Right ventricle myocardium inferior (tissue), 1 donor: Measurements from ENCODE around the gene MRPS24. TPM values are rescaled to one million over a fixed set of nuclear protein-coding genes. Genes with fewer than 3 reads are reported as not detected.
"Not testable (repeated sequence)": the region's sequence is repeated elsewhere in the genome, so short reads cannot be mapped to it uniquely, and the experiment has no call there.

Experiments
- ATAC-seq: fragments of 200-7000 bp; cut with Tn5 transposase; one replicate; pipeline ENCODE4 v1.9.1; 2020; ENCODE audit warnings: mild to moderate bottlenecking, moderate library complexity
- DNase-seq: peaks from one replicate; pipeline ENCODE4 v3.0.0; 2021; ENCODE audit errors: missing footprints
- intact Hi-C: fragments of 100-400 bp; cut with DNase I; formaldehyde crosslinking; loops from one replicate; pipeline ENCODE4 v1.11.0; 2022
- long read RNA-seq: library from polyadenylated mRNA; unstranded; transcript quantifications from one replicate; pipeline ENCODE4 v2.0.0, GENCODE V29; 2021
- total RNA-seq: library from RNA; stranded (reverse); fragmentation: NEBNext Ultra II Directional; extraction: Animal tissue kit (Norgen Biotek cat#: 25700); gene quantifications from one replicate; pipeline ENCODE4 v1.2.1, GENCODE V29; 2021
- donor health status: DM: no; HTN: yes; CAD: no; lungs with severe emphysema.

The MRPS24 gene
- 193 TPM for total RNA-seq
- long read RNA-seq, transcript MRPS24-205 (2 exons, 392 nt), result minor isoform, 6 of 111 reads
- long read RNA-seq, transcript MRPS24-201 (4 exons, 707 nt), result major isoform, 87 of 111 reads
- long read RNA-seq, transcript MRPS24-203 (3 exons, 743 nt), result minor isoform, 13 of 111 reads
- long read RNA-seq, partial matches to known transcripts, result 5 of 111 reads
- long read RNA-seq, other reads (novel, unspliced or antisense), result 0 of 111 reads

- intact Hi-C loops, result no loop called here
Observed at GRCh38 chr7:43869006-43869866, at the start of gene MRPS24. Gene MRPS24, minus strand, starts transcription at chr7:43869517. Its CDS starts 22 bp downstream, at chr7:43869495.

GRCh38 chr7:43915907-43916306 lies 46.6 kb upstream of the MRPS24 start:
- DNase-seq (no peak), ATAC-seq (no peak)
- intact Hi-C loops, result no loop called here

More at GRCh38 chr7:43869006-43869866, at the start of gene MRPS24:
- ATAC-seq (peak; percentile 98), DNase-seq (peak; percentile 98)

- DNase-seq (no peak), ATAC-seq (no peak)
- intact Hi-C loops, result no loop called here
Observed at GRCh38 chr7:43914795-43915194, 45.5 kb upstream of the MRPS24 start.

- ATAC-seq, result peak; percentile 84
- intact Hi-C loops, result no loop called here
- DNase-seq, result peak; percentile 79
Observed at GRCh38 chr7:43906331-43907010, 37.2 kb upstream of the MRPS24 start, which contains the start of gene URGCP. Gene URGCP, minus strand, starts transcription at chr7:43906596. Its CDS starts 21 bp downstream, at chr7:43906575.

GRCh38 chr7:43905956-43906330 lies 36.6 kb upstream of the MRPS24 start:
- intact Hi-C loops, result no loop called here
- ATAC-seq (peak; percentile 25), DNase-seq (no peak)

GRCh38 chr7:43905209-43905946 lies 36.1 kb upstream of the MRPS24 start:
- DNase-seq (no peak), ATAC-seq (peak; percentile 23)
- intact Hi-C loops, result no loop called here

- intact Hi-C loops, result no loop called here
- DNase-seq, result no peak
- ATAC-seq, result no peak
Observed at GRCh38 chr7:43904533-43905208, 35.4 kb upstream of the MRPS24 start.

- intact Hi-C loops, result no loop called here
- DNase-seq (no peak), ATAC-seq (no peak)
Observed at GRCh38 chr7:43902542-43903054, 33.3 kb upstream of the MRPS24 start.

- intact Hi-C loops, DNase-seq, ATAC-seq: not testable (repeated sequence)
Observed at GRCh38 chr7:43898571-43898970, 29.3 kb upstream of the MRPS24 start.

GRCh38 chr7:43895847-43896415 lies 26.6 kb upstream of the MRPS24 start:
- ATAC-seq (no peak), DNase-seq (no peak)
- intact Hi-C loops, result no loop called here

GRCh38 chr7:43891069-43891955 lies 22.0 kb upstream of the MRPS24 start:
- intact Hi-C loops, result no loop called here
- DNase-seq, result no peak
- ATAC-seq, result no peak

GRCh38 chr7:43890468-43890867 lies 21.2 kb upstream of the MRPS24 start:
- DNase-seq (no peak), ATAC-seq (no peak)
- intact Hi-C loops, result no loop called here

- no peak for DNase-seq
- intact Hi-C loops, result no loop called here
- no peak for ATAC-seq
Observed at GRCh38 chr7:43888993-43889945, 20.0 kb upstream of the MRPS24 start.

- DNase-seq (no peak), ATAC-seq (no peak)
- intact Hi-C loops, result no loop called here
Observed at GRCh38 chr7:43884617-43885016, 15.3 kb upstream of the MRPS24 start.

GRCh38 chr7:43884209-43884608 lies 14.9 kb upstream of the MRPS24 start:
- intact Hi-C loops, result no loop called here
- DNase-seq, result no peak
- ATAC-seq, result no peak

GRCh38 chr7:43880596-43880995 lies 11.3 kb upstream of the MRPS24 start:
- intact Hi-C loops, result no loop called here
- no peak for DNase-seq
- no peak for ATAC-seq
